IPS DF 19.7 (cell line): ENCODE results near the gene NBL1.
A peak's percentile ranks its signal among the peaks of the same experiment; 100 is the strongest.

Experiments used
- DNase-seq: peaks from one replicate; pipeline ENCODE4 v3.0.0-alpha.2; 2013; ENCODE audit warnings: low read depth, low spot score

The NBL1 gene

DNA sequence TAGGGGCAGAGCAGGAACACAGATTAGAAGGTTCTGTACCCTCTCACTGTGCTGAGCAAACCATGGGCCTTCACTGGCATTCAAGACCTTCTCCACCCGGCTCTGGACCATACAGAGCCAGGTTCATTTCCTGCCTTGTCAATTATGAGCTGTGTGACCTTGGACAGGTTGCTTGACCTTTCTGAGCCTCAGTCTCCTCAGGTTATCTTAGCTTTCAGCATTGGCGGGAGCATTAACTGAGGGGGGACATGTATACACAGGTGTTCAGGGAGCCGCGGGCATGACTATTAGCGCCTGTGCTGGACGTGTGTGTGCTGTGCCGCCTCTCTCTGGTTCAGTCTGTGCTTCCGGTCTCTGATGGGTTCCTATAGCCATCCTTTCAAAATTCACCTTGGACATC lies 52.7 kb downstream of the NBL1 start:
- DNase-seq = no peak

DNA sequence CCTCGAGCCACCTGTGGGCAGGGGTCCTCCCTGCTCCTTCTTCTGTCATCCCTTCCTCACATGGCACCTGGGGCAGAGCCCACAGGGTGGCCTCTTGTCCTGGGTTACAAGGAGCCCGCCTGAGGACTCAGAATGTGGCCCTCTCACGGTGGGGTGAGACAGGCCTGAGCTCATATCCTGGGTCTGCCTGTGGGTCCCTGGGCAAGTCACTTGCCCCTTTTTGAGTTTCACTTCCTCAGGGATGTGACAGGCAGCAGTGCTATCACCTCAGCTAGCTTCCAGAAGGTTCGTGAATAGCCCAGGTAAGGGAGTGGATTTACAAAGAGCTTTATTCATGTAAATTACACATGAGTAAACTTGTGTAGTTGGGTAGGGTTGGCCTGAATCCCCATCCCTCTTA lies 54.1 kb downstream of the NBL1 start:
- no peak for DNase-seq

- DNase-seq = no peak
These were observed 56.1 kb downstream of the NBL1 start for GRCh38 chr1:19700079-19700777.

DNA sequence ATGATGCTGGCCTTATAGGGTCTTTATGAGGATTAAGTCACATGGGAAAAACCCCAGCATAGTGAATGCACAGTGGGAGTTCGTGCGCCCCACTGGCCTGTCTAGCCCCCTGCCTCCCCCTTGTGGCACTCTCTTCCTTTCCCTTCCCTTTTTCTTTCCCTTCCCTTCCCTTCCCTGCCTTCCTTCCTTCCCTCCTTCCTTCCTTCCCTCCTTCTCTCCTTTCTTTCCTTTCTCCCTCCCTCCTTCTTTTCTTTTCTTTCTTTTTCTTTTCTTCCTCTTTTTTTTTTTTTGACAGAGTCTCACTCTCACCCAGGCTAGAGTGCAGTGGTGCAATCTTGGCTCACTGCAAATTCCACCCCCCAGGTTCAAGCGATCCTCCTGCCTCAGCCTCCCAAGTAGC lies 59.2 kb downstream of the NBL1 start:
- DNase-seq = no peak

DNA sequence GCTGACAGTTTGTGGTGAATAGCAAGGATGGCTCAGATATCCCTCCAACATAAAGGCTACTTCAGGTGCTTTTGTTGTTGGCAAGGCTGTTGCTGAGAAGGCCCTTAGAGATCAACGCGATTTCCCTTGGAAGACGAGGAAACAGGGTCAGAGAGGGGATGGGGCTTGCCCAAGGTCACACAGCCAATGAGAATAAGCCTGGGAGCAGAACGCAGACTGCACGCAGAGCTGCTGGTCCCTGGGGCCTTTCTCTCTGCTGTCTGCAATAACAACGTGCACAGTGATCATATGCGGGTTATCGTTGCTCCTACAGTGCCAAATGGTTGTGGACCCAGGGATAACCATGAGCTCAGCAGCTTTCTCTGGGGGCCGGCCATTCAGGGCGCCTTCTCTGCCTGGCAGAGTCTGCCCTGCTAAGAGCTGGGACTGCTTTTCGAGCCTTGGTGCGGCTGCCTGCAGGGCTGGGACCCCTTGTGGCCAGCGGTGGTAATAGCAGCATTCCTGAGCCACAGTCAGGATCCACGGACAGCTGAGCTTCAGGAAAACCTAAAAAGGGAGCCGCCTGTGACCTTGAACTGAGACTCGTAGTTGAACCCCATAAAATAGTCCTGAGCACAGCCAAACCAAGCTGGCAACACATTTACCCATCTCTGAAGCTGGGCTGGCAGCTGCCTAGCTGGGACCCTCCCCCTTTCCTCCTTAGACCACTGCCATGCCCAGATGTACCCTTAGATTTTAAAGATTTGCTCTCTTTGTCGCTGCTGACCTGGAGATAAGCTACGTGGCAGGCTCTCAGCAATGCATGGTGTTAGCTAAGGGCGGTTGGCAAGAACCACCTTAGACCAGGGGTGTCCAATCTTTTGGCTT lies 60.4 kb downstream of the NBL1 start:
- DNase-seq = peak; percentile 40

GRCh38 chr1:19705464-19705863 lies 61.4 kb downstream of the NBL1 start:
- no peak for DNase-seq

- DNase-seq = no peak
These were observed 62.0 kb downstream of the NBL1 start for GRCh38 chr1:19706136-19706535.
